ENCODE data around the gene ABCA12.
A peak's percentile ranks its signal among the peaks of the same experiment; 100 is the strongest.

The ABCA12 gene

GRCh38 chr2:215052810-215053209 is 85.6 kb downstream of the ABCA12 start:
- H3K4me3 ChIP-seq (ENCODE audit: low read length), result no peak overlapping the region
- no peak for DNase-seq (ENCODE audit: low read depth, low spot score)

DNA sequence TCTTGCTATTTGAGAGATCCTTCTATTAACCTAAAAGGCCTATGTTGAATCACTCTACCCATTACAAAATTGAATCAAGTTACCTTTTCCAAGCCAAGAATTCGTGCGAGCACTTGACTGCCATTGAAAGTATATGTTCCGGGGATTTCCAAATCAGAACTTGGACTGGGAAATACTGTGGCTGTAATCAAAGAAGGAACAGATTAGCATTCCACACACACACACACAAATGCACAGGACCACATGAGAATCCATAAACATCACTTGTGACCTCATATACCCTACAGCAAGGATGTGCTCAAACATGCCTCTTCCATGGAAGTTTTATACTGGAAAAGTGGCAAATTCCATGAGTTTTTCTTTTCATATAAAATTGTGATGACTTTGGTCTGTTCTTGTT is 86.0 kb downstream of the ABCA12 start:
- DNase-seq (ENCODE audit: low read depth, low spot score), result no peak
- no peak overlapping the region for H3K4me3 ChIP-seq (ENCODE audit: low read length)

GRCh38 chr2:215049341-215049740 is 89.1 kb downstream of the ABCA12 start:
- no peak for DNase-seq (ENCODE audit: low read depth, low spot score)
- H3K4me3 ChIP-seq (ENCODE audit: low read length), result no peak overlapping the region

DNA sequence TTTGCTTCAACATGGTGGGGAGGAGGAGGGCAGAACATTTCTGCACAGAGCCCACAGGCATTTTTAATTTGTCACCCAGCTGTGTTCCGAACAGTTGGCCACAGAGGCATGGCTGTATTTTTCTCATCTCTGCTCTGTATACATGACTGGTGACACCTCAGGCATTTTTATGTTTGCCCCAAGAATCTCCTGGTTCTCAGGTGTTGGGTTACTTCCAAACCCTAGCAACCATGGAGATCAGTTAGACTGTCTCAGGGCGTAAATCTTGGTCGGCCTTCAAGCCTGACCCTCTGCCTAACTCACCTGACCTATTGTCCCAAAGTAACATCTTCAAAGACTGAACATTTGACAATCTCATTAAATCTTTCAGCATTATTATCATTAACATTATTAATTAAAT is 100.0 kb downstream of the ABCA12 start:
- DNase-seq (ENCODE audit: low read depth, low spot score), result no peak
- H3K4me3 ChIP-seq (ENCODE audit: low read length), result no peak overlapping the region

DNA sequence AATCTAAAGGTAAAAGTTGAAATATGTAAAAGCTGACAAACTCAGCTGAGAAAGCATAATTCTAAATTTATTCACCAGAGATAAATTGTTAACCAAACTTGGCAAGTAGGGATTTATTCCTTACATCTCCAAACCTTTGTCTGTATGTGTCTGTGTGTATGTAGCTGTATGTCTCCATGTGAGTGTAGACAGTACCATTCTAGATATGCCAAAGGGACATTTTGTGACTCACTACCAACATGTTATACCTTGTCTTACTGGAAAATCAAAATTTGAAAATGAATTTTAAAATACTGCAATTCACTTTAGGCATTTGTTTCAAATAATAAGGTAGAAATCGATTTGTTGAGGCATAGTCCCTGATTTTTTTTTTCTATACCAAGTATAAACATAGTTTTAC is 102.1 kb downstream of the ABCA12 start:
- DNase-seq (ENCODE audit: low read depth, low spot score), result no peak
- no peak overlapping the region for H3K4me3 ChIP-seq (ENCODE audit: low read length)

DNA sequence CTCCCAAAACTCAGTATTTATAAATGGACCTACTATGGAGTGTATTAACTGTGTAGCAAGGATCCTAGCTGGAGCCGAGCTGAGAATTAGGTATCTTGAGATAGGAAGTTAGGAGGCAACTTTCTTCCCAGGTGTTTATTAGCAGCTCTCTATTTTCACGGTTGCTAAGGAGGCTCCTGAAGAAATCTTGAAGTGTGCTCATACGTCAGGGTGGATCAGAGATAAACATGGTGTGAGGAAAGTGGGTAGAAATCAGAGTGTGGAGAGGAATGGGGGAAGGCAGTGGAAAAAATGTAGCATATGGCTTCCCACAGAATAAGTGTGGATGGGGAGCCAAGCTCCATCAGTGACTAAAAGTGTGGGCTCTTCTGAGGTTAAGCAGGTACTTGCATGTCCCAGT is 104.3 kb downstream of the ABCA12 start:
- no peak overlapping the region for H3K4me3 ChIP-seq (ENCODE audit: low read length)
- no peak for DNase-seq (ENCODE audit: low read depth, low spot score)

- H3K4me3 ChIP-seq (ENCODE audit: low read length), result no peak overlapping the region
- no peak for DNase-seq (ENCODE audit: low read depth, low spot score)
These were observed 106.3 kb downstream of the ABCA12 start for GRCh38 chr2:215032153-215032552.

- DNase-seq (ENCODE audit: low read depth, low spot score), result no peak
- H3K4me3 ChIP-seq (ENCODE audit: low read length), result no peak overlapping the region
These were observed 107.1 kb downstream of the ABCA12 start for GRCh38 chr2:215031321-215031720.

GRCh38 chr2:215029936-215030335 is 108.5 kb downstream of the ABCA12 start:
- DNase-seq (ENCODE audit: low read depth, low spot score), result no peak
- H3K4me3 ChIP-seq (ENCODE audit: low read length), result no peak overlapping the region

DNA sequence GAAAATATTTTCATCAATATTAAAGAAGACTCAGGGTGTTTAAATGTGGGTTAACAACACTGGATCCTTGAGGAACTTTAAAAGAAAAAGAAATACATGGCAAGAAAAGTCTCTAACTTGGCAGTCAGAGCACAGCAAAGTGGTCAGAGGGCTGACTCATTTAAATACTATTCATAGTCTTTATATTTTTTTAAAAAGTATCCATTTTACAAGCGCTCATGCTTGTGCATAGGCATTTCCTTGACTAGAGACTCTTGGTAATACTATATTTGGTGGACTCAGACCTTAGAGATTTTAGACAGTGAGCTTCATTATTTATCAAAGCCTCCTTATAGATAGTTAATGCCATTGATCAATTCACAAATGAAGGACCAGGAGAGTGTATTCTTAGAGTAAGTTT is 110.2 kb downstream of the ABCA12 start:
- DNase-seq (ENCODE audit: low read depth, low spot score), result no peak
- H3K4me3 ChIP-seq (ENCODE audit: low read length), result no peak overlapping the region

DNA sequence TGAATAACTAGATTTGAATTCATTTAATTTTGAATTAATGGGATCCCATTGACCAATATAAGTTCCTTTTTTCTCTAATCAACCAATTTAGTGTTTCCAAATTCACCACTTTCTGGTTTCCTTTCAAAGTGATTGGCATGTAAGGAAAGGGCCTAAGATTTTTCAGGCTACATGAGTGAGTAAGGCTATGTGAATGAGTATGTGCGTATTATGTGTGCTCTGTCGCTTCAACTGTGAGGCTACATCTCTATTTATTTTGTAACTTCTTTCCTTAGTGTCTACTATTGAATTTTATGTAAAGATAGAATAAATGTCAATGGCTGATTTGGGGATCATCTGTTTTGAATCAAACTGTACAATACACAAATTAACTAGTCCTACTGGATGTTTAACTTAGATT is 110.6 kb downstream of the ABCA12 start:
- no peak for DNase-seq (ENCODE audit: low read depth, low spot score)
- H3K4me3 ChIP-seq (ENCODE audit: low read length), result no peak overlapping the region

GRCh38 chr2:215022910-215023309 is 115.5 kb downstream of the ABCA12 start:
- no peak for DNase-seq (ENCODE audit: low read depth, low spot score)

DNA sequence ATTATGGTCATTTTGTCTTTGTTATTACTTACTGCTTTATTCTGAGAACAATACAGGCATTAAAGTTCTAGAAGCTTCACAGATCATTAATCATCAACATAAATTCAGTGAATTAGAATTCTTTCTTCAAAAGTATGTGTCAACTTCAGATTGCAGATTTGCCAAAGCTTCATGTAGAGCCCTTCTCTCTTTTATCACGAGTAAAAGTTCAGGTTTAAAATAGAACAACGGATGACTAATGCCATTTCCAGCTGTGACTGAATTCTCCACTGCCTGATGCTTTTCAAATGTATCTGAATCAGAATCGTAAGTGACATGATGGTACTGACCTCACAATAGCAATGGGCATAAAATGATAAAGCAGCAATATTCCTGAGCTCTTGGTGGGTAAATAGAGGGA is 116.0 kb downstream of the ABCA12 start:
- no peak for DNase-seq (ENCODE audit: low read depth, low spot score)

More at GRCh38 chr2:215022910-215023309, 115.5 kb downstream of the ABCA12 start:
- no peak overlapping the region for H3K4me3 ChIP-seq (ENCODE audit: low read length)

GRCh38 chr2:215020283-215020682 is 118.1 kb downstream of the ABCA12 start:
- H3K4me3 ChIP-seq (ENCODE audit: low read length), result no peak overlapping the region
- DNase-seq (ENCODE audit: low read depth, low spot score), result no peak

More for the DNA sequence above, 116.0 kb downstream of the ABCA12 start:
- no peak overlapping the region for H3K4me3 ChIP-seq (ENCODE audit: low read length)

- no peak overlapping the region for H3K4me3 ChIP-seq (ENCODE audit: low read length)
- DNase-seq (ENCODE audit: low read depth, low spot score), result no peak
These were observed 118.8 kb downstream of the ABCA12 start for GRCh38 chr2:215019521-215020145.

DNA sequence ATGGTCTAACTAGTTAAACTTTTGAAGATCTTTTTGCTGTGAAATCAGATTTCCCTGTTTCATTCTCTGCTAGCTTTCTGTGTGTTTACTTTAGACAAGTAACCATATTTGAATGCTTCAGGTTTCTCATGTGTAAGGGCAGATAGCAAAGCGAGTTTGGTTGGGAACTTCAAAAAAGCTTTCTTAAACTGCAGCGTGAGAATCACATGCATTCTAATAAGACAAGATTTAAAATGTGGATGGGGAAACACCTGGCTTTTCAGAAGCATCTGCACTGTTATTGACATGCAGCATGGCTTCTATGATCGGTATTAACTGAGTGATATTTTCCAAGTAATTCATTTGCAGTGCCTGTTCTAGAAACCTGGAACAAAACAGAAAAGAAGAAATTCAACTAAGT is 119.3 kb downstream of the ABCA12 start:
- DNase-seq (ENCODE audit: low read depth, low spot score), result no peak
- no peak overlapping the region for H3K4me3 ChIP-seq (ENCODE audit: low read length)

DNA sequence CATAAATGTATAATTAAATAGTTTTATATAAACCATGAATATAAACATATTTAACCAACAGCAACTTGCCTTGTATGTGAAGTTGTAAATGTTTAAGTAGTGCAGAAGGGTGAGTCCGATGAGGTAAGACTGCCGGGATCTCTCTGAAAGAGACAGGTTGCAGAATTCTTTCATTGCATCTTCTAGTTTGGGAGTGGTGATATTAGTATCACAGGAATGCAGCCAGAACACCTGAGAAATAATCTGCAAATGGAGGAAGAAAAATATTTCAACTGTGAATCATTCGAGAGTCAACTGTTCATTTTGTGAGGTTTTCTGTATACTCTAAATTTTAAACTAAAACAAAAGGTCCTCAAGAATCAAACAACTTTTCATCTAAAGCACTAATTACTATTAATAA is 123.0 kb downstream of the ABCA12 start:
- no peak for DNase-seq (ENCODE audit: low read depth, low spot score)
- no peak overlapping the region for H3K4me3 ChIP-seq (ENCODE audit: low read length)

GRCh38 chr2:215010390-215010789 is 128.0 kb downstream of the ABCA12 start:
- DNase-seq (ENCODE audit: low read depth, low spot score), result no peak
- no peak overlapping the region for H3K4me3 ChIP-seq (ENCODE audit: low read length)

GRCh38 chr2:215003001-215003400 is 135.4 kb downstream of the ABCA12 start:
- no peak for DNase-seq (ENCODE audit: low read depth, low spot score)
- no peak overlapping the region for H3K4me3 ChIP-seq (ENCODE audit: low read length)

- no peak overlapping the region for H3K4me3 ChIP-seq (ENCODE audit: low read length)
- peak; percentile 28 for DNase-seq (ENCODE audit: low read depth, low spot score)
These were observed 135.9 kb downstream of the ABCA12 start for GRCh38 chr2:215002500-215002899.

- no peak overlapping the region for H3K4me3 ChIP-seq (ENCODE audit: low read length)
- DNase-seq (ENCODE audit: low read depth, low spot score), result no peak
These were observed 137.7 kb downstream of the ABCA12 start for GRCh38 chr2:215000721-215001120.

All from Jurkat, Clone E6-1 (cell line).